ENCODE measurements around the gene AOAH. TPM values are rescaled to one million over a fixed set of nuclear protein-coding genes. Genes with fewer than 3 reads are reported as not detected.

AOAH gene
- total RNA-seq, 4 donors from 2014 or later, result 0.68 to 12.0 (median 4.8) TPM

- H3K4me3 ChIP-seq, result no peak overlapping the region
- no peaks in the 10 kb centered on the region for H3K27me3 ChIP-seq
- peak overlapping the region; percentile 25 to 68 (median 46) for H3K27ac ChIP-seq
- no peaks in the 10 kb centered on the region for H3K36me3 ChIP-seq
- no peak for DNase-seq
- intact Hi-C loops (cut with DNase I), result no loop called here
- H3K4me1 ChIP-seq, result peaks cover 4 to 52% (median 22%) of the 10 kb centered on the region in 3 donors
- H3K9me3 ChIP-seq, result no peaks in the 10 kb centered on the region
- TF ChIP-seq POLR2A (IDR thresholded peaks at IDR 0.05), result no peak
- no peak for TF ChIP-seq CTCF (IDR thresholded peaks at IDR 0.05)
- 63 to 67% methylated on average over 6 of the region's 6 CpGs for WGBS, 2 donors
These were observed 200.8 kb downstream of the AOAH start for GRCh38 chr7:36523371-36524101.

GRCh38 chr7:36522453-36523007 is 201.8 kb downstream of the AOAH start:
- WGBS, 2 donors, result 50 to 66% methylated on average over 10 of the region's 10 CpGs

GRCh38 chr7:36521911-36522310 is 202.4 kb downstream of the AOAH start:
- 76% methylated on average over 5 to 10 of the region's 10 CpGs for WGBS, 2 donors
- DNase-seq, result no peak

More at GRCh38 chr7:36522453-36523007, 201.8 kb downstream of the AOAH start:
- Histone ChIP-seq H3K9me3 (no peaks in the 10 kb centered on the region), H3K36me3 (no peaks in the 10 kb centered on the region), H3K4me1 (peaks cover 3 to 50% (median 22%) of the 10 kb centered on the region in 3 donors), H3K27me3 (no peaks in the 10 kb centered on the region), H3K4me3 (no peak overlapping the region), H3K27ac (peak overlapping the region; percentile 25 to 68 (median 46))
- DNase-seq, result no peak
- intact Hi-C loops (cut with DNase I), result no loop called here
- TF ChIP-seq POLR2A (IDR thresholded peaks at IDR 0.05) (no peak), CTCF (IDR thresholded peaks at IDR 0.05) (no peak)

GRCh38 chr7:36521133-36521532 is 203.2 kb downstream of the AOAH start:
- Histone ChIP-seq H3K36me3 (no peaks in the 10 kb centered on the region), H3K27ac (no peak overlapping the region), H3K9me3 (no peaks in the 10 kb centered on the region), H3K4me1 (peaks cover 0 to 48% (median 17%) of the 10 kb centered on the region in 3 donors), H3K4me3 (no peak overlapping the region), H3K27me3 (no peaks in the 10 kb centered on the region)
- intact Hi-C loops (cut with DNase I), result no loop called here
- 79 to 100% methylated on average over 2 to 4 of the region's 4 CpGs for WGBS, 2 donors
- DNase-seq, result no peak
- TF ChIP-seq POLR2A (IDR thresholded peaks at IDR 0.05) (no peak), CTCF (IDR thresholded peaks at IDR 0.05) (no peak)

More at GRCh38 chr7:36521911-36522310, 202.4 kb downstream of the AOAH start:
- Histone ChIP-seq H3K27me3 (no peaks in the 10 kb centered on the region), H3K4me3 (no peak overlapping the region), H3K36me3 (no peaks in the 10 kb centered on the region), H3K27ac (peak overlapping the region in 1 of 4 donors; percentile 68), H3K4me1 (peaks cover 0 to 50% (median 22%) of the 10 kb centered on the region in 3 donors), H3K9me3 (no peaks in the 10 kb centered on the region)
- intact Hi-C loops (cut with DNase I), result no loop called here
- TF ChIP-seq POLR2A (IDR thresholded peaks at IDR 0.05) (no peak), CTCF (IDR thresholded peaks at IDR 0.05) (no peak)

- no peaks in the 10 kb centered on the region for H3K36me3 ChIP-seq
- 89 to 91% methylated on average over 3 of the region's 3 CpGs for WGBS, 2 donors
- no peak overlapping the region for H3K4me3 ChIP-seq
- no peak for DNase-seq
- TF ChIP-seq CTCF (IDR thresholded peaks at IDR 0.05) (no peak), POLR2A (IDR thresholded peaks at IDR 0.05) (no peak)
- intact Hi-C loops (cut with DNase I), result no loop called here
- peak overlapping the region in 3 of 4 donors; percentile 62 to 74 (median 68) for H3K27ac ChIP-seq
- H3K9me3 ChIP-seq, result no peaks in the 10 kb centered on the region
- peaks cover 0 to 19% (median 0%) of the 10 kb centered on the region in 3 donors for H3K4me1 ChIP-seq
- H3K27me3 ChIP-seq, result no peaks in the 10 kb centered on the region
These were observed 208.4 kb downstream of the AOAH start for GRCh38 chr7:36515847-36516246.

Measured in esophagus squamous epithelium (tissue), 5 donors.